Activated T-cell treated with anti-CD3 and anti-CD28 coated beads, Interleukin-2, amount 50 U/mL, for 1 hour (primary cell): ENCODE data around the gene CADM2.

Experiments
- DNase-seq: peaks from one replicate; pipeline ENCODE4 v3.0.0-alpha.2; 2020

The CADM2 gene

DNA sequence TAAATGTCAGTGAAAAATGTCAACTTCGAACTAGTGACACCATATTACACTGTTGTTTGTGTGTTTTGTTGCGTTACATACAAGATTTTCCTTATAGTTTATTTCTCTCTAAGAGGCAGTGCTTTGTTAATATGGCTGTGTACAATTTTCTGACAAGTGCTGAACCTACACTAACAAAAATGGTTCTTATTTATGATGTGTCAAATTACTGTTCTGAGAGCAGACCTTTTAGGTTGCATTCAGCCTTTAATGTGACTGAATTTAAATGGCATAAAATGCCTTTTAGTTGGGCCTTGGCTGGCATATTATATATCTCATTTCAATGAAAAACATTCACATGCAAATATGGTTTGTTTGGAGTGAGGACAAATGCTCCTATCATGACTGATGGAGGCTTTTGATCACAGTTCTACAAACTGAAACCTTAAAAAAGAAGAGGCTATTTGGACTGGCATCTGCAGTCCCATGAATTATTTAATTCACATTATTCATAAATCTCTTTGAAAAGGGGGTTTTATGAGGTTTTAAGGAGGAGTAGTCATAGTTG lies 750.6 kb downstream of the CADM2 start:
- no peak for DNase-seq

DNA sequence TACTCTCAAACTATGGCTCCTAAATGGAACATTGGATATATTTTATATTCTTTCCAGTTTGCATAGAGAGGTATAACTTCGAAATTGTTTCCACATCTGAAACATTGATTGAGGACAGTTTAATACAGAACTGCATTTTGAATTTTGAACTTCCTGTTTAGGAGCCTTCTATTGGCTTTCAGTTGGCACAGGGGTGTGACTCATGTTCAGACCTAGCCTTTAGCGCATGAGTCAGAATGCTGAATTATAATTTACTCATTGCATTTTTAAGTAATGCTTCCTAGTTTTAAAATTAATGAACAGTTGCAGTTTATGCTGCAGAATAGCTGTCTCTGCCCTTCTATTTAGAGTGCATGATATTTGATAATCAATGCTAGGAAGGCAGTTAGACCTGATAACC lies 751.7 kb downstream of the CADM2 start:
- DNase-seq: no peak

DNA sequence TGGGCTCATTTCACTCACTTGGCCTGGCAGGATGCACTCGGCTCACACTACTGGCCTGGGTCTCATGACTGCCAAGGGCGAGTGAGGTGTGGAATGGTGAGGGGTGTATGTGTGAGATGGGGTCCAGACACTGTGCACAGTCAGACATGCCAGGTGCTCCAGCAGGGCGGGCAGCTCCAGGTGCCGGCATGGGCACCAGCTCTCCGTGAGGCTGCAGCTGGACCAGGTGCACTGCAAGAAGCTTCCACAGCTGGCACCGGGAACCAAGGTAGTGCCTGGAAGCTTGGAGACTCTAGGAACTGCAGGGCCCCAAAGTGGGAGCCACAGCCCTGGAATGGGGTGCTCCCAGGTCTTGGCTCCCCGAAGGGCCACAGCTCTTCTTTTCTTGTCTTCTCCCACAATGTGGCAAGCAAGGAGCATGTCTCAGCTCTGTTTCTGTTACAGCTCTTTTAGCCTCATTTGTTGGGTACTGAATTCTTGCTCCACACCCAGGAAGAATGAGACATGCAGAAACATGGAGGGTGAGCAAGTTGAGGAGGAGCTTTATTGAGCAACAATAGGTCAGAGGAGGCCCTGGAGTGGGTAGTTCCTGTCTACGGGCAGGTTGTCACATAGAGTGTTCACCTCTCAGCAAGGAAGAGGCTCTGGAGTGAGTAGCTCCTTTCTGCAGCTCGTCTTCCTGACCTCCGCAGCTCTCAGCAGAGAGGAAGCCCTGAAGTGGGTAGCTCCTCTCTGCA lies 762.8 kb downstream of the CADM2 start:
- no peak for DNase-seq

DNA sequence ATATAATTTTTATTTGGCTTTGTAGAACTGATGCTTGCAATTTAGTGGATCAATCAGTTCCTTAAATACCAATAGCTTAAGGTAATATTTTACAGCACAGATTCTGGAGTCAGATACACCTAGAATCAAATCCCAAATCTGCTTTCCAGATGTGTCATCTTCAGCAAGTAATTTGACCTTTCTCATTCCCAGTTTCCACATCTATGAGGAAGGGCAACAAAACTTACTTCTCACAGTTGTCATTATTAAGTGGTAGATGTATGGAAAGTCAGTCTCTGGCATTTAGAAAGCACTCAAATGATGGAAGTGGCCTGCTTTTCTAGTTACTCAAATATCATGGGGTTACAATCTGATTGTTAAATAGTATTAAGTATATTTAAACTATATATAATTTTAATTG lies 767.0 kb downstream of the CADM2 start:
- DNase-seq: no peak

DNA sequence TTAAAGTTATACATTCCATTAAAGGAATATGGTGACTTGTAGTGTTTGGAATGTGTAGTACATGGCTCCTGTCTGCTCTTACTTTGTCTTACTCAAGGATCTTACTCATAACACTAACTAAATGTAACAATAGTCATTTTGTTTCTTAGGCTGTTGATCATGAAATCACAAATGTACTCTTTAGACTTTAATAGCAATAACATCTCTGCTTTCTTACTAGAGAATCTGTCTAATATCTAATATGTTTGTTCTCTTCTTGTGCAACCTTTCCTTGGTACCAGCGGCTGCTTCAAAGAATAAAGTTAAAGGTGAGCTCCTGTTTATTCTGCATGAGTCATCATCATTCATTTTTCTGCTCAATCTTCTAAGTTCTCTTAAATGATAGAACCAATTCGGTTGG lies 767.5 kb downstream of the CADM2 start:
- no peak for DNase-seq

DNA sequence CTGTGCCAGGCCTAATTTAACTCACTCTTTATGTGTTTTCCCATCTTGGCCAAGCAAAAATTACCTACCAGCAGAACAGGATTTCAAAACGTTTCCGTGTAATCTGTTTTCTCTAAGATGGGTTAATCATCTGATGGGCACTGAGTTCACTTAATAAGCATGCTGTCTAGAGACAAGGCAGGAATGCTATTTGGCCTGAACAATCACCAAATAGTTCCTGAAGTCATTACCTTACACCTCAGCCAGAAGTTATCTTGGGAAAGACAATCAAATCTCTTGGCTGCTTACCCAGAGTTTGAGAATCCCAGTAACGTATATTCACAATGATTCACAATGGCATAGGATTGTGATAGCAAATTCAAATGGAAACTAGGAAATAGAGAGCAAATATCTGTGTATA lies 779.1 kb downstream of the CADM2 start:
- no peak for DNase-seq

DNA sequence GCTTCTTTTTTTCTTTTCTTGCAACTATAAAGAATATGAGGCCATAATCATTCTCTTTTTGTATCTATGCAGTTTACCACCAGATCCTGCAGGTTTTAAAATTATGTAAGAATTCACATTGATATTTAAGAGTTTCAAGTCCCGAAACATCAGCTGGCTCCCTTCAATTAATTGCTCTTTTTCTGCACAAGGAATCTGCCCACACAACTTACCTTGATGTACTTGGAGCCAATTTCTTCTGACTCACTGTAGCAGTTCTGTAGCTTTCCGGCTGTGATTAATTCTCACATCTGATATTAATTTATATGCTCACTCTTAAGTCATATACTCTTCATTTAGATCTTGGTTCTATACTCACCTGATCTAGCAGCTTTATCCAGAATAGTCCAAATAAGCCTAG lies 781.8 kb downstream of the CADM2 start:
- no peak for DNase-seq

DNA sequence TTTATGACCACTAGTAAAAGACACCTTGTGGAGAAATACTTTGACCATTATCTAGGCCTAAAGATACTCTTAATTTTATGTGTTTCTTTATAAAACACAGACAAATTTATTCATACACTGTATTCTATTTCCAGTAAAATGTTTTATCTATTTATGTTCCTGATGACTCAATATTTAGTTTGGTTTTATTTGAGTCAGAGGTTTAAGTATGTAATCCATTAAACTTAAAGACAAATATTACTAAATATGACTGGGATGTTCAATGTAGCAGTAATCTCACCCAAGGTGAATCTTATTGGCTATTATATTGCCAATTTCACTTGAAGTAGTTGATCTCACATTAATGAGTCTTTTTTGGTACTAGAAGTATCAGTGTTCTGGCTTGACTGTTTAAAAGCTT lies 799.7 kb downstream of the CADM2 start:
- no peak for DNase-seq

DNA sequence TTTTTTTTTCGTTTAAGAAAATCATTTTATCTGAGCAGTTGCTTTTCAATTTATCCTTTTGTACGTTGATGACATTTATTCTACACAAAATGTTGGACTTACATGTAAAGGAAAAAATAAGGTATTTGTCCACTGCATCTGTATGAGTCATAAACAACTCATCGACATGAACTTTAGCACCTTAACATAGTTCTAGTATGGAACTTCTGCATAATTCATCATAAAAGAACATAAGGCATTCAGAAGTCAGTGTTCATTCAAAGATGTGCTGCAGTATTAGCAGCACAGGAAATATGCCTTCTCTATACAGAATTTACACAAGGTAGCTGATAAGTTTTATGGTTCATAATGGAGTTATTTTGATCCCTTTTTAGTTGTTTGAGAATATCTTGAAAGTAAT lies 801.6 kb downstream of the CADM2 start:
- DNase-seq: no peak

DNA sequence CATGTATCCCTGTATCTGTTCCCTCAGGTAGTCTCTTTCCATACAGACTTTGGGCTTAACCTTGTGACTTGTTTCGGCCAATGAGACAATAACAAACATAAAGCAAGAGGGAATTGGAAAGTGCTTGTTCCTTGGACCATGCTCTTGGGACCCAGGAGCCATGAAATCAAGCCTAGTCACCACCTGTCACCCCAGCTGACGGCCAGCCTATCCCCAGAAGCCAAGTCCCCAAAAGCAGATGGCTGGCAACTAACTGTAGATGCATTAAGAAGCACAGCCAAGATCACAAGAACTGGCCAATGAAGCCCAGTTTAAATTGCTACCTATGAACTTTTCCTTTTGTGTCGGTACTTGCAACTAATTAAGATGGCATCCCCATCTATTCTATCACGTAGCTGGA lies 822.0 kb downstream of the CADM2 start:
- no peak for DNase-seq

DNA sequence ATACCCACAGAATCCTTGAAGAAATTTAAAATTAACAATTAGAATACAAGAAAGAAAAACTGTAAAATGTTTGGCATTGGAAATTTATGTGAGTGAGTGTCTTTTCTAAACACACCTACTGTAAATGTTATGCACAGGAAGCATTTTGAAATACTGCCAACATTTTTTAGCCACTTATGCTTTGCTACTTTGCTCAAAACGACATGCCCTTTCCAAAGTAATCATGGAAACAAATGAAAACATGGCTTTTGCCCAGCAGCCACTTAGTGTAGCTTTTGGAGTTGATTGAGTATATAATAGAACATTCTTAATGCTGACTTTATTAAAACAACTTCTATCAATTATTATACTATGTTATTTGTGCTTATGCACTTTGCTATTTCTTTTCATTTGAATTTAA lies 823.0 kb downstream of the CADM2 start:
- no peak for DNase-seq

DNA sequence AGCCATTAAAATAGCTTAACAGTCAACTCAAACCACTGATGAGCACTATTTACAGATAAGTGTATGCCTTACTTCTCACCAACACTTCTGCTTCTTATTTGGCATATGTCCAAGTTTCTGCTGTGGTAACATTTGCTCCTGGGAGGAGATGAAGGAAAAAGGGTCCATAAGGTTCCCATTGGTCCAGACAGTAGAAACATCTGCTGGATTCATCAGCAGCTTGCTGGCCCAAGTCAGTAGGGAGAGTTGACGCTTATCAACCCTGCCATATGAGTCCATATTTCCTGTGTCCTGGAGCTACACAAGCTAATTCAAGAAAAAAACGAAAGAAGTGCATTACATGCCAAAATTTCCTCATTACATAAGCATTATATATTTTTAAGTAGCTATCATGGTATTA lies 824.5 kb downstream of the CADM2 start:
- DNase-seq: no peak

DNA sequence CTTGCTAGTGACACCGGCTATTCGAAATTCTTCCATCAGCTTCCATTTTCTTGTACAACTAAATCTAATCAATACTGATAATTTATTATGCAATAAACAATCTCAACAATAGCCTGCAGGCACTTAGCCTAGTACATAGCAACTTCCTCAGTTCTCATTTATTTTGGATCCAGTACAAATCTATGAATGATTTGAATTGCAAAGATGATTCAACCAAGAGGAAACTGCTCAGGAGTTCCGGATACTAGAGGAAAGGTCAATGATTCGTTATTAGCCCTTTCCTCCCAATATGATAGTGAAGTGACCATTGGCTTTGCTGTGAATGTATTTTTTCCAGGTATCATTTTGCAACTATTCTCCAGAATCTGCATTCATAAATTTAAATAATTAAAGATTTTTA lies 827.0 kb downstream of the CADM2 start:
- DNase-seq: no peak

DNA sequence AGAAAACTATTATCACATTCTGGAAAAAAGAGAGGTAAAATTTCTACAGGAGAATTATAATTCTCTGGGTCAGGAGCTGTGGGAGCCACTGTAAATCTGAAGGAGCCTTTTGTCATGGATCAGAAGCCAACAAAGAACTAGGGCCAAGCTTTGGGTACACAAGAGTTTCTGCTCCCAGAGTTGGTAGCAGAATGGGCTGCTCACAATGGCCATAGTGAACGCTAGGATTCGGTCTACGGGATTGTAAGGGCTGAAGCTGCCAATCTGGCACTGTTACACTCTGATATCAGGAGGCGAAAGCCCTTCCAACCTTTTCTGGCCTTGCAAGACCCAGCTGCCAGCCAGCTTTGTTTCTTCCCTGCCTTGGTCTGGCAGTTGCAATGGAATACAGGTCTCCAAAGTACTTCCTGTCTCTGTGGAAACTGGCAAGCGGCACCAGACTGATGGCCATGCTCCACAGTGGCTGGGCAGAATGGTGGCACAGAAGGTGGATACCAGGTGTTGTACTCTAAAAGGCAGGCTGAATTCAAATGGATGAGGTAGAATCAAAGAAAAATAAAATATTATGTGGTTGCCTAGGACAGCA lies 831.7 kb downstream of the CADM2 start:
- DNase-seq: no peak

DNA sequence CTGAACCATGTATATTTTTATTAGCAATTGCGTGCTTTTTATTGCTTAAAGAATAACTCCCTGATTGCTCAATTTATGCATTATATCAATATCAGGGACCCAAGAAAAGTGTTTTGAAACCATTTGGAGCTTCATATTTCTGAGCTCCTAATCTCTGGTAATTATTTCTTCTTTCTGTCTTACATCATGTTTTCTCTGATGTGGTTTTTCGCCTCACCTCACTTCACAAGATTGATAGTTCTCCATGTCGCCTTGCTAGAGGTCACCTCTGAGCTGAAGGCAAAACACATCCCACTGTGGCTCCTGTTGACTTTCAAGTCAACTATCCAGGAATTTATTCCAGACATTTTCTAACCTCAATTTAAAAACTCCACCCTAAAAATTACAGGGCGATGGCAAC lies 837.4 kb downstream of the CADM2 start:
- DNase-seq: no peak

DNA sequence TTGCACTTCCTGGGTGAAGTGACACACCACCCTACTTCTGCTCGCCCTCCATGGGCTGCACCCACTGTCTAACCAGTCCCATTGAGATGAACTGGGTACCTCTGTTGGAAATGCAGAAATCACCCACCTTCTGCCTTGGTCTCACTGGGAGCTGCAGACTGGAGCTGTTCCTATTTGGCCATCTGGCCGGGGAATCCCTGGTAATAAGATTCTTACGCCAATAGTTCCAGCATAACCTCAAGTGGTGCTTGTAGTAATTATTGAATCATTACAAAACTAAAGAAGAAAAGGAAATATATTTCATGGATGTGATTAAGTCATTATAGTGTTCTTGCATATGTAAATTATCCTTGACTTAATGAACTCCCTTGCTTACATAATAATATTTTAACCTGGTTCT lies 841.9 kb downstream of the CADM2 start:
- no peak for DNase-seq

DNA sequence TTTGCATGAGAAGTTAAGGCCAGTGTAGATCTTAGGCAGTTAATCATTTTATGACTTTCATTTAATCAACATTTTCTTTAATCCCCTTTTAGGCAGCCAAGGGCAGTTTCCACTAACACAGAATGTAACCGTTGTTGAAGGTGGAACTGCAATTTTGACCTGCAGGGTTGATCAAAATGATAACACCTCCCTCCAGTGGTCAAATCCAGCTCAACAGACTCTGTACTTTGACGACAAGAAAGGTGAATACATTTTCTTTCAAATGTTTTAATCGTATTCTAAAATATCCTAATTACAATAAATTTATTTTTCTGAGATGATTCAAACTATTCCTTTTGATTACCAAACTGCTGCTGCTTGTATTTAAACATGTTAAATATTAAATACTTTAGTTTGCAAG lies 843.2 kb downstream of the CADM2 start:
- no peak for DNase-seq

DNA sequence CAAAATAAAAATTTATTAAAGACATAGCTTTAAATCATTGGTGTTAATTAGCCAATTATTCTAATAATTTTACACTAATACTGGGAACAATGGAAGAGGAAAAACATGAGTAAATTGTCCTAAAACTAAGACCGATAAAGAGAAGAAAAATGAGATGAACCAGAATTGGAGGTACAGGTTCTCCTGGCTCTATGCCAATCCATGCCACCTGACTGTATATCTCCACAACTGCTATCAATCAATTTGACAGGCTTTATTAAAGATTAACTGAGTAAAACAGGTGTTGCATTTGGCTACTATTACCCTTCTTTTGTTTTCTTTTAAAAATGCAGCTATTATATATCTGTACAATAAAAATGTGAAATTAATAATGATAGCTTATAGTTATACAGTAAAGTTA lies 850.0 kb downstream of the CADM2 start:
- DNase-seq: no peak

DNA sequence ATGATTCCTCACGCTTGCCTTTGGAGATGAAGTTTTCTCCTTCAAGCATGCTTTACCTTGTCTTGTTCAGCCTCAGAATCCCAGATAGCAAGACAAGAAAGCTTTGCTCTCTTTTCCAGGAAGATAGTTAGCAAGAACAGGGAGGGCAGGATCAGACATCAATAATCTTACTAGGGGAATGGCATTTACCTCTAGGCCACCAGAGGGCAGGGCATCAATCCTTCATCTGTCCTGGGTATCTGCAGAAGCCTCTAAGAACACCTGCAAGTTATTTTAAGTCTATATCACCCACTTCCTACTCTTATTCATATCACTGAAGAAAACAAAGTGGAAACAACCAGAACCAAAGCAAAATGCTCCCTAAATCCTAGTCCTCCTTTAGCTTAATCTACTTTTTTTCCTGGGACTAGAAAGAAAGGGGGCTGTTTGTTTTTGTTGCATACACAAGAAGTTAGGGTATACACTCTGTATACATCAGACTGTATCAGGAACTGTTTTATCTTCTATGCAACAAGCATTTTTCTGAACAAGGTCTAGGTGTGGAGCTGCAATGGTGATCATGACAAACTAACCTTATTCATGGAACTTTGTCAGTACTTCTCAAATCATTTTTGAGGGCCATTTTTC lies 862.5 kb downstream of the CADM2 start:
- DNase-seq: no peak

DNA sequence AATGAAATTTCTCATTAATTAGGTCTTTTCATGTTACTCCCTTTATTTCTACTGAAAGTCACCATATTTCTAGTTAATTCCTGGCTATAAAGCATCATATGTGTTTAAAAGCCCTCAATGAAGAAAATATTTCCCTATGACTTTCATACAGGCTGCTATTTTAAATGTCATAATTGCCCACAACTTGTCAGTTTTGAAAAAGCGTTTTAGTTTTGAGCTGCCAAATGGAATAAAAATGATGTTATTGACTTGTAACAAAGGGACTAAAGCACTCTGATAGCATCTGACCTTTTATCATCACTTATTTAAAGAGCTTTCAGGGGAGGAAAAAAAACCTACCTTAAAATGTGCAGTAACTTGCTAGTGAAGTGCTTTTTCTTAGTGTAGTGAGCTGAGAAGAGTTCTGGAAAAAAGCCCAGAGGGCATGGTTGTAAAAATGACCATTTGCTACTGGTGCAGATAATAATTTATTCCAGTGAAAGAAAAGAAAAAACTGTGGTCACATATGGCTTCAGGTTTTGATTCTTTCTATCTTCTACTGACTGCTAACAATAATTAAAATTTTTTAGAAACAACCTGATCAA lies 877.2 kb downstream of the CADM2 start:
- no peak for DNase-seq

DNA sequence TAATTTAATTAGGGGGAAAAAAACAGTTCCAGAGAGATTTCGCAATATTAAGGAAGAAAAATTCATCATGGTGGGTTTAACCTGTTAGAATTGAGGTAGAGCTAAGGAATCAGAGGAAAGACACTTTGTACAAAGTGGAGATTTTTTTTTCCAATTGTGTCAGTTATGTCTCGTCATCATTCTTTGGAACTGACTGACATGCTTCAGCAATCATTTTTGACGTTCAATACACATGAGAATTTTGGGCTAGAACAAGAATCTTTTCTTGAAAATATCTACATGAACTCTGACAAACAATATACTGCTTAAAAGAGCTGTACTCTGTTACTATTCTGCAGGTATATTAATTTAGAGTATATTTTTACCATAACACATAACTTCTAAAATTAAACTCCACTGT lies 878.6 kb downstream of the CADM2 start:
- DNase-seq: no peak

DNA sequence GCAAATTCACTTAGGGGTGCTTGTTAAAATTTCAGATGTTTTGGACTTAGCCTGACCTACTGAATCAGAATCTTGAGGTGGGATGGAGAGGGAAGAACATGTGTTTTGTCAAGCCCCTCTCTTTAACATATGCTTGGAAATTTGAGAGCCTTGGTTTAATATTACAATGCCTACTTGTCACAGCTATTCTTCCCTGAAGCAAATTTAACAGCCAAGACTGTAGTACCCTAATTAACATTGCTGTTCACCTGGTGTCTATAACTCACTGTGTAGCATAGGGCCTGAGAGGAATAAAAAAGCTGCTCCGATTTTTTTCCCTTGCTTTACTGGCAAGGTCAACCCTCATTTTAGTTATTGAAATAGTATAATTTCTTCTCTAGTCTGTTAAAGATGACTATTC lies 880.1 kb downstream of the CADM2 start:
- no peak for DNase-seq

DNA sequence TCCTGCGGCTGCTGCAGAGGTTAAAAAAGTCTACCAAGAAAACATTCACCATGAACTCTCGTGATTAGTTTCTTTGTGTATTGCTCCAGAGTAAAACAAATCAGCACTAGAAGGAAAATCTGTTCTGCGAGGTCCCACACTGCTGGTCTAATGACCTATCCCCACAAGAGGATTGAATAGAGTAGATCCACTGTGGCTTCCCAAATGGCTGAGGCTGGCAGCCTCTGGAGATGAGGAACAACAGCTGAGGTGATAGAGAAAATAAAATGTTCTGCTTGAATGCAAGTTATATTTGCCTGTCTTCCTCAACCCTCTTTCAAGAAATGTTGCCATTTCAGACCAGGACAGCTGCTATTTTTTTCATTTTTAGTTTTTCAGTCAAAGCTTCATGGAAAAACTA lies 883.3 kb downstream of the CADM2 start:
- no peak for DNase-seq

DNA sequence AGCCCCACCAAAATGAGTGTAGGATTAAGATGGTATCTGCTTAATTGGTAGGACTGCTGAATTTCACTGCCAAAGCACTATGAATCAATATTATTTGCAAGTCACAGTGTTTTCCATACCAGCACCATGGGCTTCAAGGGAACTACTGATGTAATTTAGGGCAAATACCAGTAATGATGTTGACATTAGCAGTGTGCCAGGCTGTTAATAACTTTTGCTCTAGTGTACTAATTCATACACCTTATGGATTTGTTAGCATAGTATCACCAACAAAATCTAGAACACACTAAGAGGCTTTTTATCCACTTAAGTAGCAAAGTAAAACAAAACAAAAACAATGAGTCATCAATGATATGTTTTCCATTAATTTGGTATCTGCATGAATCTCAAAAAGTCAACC lies 888.2 kb downstream of the CADM2 start:
- no peak for DNase-seq
